GM21529 (cell line): ENCODE measurements around the gene KDM2A.

ENCODE experiments used
- ATAC-seq: cut with Tn5 transposase; IDR thresholded peaks from one replicate; pipeline ENCODE4 v1.9.1; 2021; ENCODE audit not compliant: unreplicated experiment

Gene KDM2A

DNA sequence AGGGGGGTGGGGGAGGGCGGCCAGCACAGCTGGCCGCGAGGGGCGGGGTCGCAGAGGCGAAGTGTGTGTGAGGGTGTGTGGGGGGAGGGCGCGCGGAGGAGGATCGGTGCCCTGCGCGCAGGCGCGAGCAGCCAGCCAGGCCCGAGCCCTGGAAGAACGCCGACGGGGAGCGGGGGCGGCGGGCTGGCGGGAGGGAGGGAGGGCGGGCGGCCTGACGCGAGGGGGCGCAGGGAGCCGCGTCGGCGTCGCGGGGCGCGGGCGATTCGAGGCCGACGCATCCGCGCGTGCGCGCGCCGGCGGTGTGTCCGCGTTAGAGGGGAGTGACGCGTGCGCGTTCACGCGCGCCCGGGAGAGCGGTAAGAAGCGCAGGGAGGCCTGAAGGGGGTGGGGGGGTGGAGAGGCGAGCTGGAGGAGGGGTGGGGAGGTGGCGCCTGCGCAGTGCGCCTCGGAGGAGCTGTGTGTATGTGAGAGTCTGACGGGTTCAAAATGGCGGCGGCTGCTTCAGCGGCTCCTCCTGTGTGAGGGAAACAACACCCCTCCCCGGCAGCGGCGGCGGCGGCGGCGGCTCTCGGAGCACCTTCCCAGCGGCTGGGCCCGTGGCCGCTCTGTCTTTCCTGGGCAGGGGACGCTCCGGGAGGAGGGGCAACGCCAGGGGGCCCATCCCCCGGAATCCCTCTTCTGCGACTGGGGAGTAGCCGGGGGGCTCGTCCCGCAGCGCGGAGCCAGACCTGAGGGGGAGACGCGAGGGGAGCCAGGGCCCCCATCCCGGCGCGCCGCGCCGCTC is at the start of gene KDM2A:
Gene KDM2A (plus strand): TSS at position 463 of the 784 bp plus-strand sequence. CDS start 2,054 bp downstream, outside the sequence.
- peak; percentile 55 for ATAC-seq

DNA sequence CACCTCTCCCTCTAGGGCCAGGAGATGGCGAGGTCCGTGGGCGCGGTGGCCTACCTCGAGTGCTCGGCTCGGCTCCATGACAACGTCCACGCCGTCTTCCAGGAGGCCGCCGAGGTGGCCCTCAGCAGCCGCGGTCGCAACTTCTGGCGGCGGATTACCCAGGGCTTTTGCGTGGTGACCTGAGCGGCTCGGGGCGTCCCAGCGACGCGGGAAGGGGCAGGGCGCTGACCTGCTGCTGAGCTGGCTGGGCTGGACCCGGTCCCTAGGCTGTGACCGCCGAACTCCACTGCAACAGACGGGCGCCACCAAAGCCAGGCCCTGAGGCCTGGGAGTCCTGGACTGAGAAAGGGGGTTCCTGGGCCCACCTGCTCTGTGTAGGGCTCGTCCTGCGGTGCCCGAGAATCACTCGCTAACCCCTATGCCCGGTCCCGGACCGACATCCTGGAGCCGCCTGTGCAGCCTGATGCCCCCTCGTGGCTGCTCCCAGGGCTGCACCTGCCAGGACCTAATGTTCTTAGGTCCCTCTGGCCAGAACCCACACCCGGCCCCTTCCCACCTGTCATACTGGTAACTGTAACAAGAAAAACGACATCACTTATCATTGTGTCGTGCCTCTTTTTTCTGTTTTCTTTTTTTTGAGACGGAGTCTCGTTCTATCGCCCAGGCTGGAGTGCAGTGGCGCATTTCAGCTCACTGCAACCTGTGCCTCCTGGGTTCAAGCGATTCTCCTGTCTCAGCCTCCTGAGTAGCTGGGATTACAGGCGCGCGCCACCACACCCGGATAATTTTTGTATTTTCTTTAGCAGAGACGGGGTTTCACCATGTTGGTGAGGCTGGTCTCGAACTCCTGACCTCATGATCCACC is 47.4 kb upstream of the KDM2A start:
- ATAC-seq = no peak

DNA sequence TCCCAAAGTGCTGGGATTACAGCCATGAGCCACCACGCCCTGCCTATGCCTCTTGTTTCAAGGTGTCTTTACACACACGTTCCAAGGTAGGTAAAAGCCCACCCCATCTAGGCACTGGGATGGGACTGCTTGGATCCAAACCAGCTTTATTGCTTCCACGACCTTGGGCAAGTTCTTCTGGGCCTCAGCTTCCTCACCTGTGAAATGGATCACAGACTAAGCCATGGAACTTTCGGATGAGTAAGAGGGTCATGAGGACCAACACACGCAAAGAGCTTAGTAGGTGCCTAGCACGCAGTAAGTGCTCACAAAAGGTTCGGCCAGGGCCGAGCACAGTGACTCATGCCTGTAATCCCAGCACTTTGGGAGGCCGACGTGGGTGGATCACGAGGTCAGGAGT is 46.8 kb upstream of the KDM2A start:
- no peak for ATAC-seq

DNA sequence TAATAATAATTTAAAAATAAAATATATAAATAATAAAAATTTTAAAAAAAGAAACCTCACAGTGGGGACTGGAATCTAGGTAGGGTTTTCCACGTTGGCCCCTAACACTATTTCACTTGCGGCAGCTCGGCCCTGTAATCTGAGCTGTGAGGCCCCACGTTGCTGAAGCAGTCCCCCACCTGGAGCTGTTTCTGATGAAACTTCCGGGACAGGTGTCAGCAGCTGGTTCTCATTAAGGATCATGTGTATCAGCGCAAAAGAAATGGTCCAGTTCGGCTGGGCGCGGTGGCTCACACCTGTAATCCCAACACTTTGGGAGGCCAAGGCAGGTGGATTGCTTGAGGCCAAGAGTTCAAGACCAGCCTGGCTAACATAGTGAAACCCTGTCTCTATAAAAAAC is 45.2 kb upstream of the KDM2A start:
- ATAC-seq = no peak

DNA sequence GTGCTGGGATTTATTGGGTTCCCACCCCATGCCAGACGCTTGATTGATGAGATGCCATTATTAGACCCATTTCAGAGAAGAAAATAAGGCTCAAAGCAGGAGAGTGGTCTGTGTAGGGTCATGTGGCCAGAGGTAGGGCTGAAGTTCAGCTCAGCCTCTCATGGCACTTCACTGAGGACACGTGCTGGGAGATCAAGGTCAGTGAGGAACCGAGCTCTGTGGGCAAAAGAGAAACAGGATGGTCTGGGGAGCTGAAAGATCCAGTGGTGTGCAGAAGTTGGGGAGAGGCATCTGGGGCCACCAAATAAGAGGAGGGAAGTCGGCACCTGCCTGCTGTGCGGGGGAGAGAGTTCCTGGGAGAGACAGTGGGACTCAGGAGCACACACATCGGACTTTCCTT is 42.9 kb upstream of the KDM2A start:
- ATAC-seq = no peak

DNA sequence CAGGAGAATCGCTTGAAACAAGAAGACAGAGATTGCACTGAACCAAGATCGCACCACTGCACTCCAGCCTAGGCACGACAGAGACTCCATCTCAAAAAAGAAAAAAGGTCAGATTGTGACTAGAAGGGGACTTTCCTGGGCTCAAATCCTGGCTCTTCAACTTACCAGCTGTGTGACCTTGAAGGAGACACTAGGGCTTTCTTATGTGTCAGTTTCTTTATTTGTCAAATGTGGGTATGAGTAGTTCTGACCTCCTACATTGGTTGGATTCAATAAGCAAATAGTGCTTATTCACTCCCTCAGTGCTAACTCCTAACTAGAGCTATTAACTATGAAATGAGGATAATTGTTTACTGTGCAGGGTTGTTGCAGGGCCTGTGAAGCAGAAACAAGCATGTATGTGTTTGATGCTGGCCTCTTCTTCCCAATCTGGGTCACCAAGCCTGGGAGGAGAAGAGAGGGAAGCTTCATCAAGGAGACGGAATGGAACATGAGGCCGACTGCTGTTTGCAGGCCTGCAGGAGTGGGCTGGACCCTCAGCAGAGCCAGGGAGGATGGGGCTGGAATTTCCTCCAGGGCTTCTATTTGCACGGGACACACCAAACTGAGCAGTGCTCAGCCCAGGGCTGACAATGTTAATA is 39.9 kb upstream of the KDM2A start:
- no peak for ATAC-seq

DNA sequence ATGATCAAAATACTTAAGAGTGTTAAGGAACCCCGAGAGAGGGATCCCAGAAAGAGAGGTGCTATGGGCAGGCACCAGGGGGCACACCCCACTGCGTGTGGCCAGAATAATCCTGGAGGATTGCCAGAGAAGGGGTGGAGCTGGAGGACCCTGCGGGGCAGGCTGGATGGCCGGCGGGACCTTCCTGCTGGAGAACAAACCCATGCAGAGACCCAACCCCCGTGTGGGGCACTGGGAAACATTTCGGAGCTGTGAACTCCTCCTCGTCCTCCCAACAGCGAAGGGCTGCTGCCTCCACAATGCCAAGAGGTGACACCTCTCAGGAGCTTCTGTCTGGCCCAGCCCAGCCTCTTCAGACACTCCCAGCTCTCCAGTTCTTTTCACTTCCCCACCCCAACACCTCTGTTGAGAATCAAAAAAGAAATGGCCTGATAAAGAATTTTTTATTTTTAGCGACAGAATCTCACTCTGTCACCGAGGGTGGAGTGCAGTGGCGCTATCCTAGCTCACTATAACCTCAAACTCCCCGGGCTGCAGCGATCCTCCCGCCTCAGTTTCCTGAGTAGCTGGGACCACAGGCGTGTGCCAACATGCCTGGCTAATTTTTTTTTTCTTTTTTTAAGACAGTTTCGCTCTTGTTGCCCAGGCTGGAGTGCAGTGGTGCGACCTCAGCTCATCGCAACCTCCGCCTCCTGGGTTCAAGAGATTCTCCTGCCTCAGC is 36.8 kb upstream of the KDM2A start:
- no peak for ATAC-seq

DNA sequence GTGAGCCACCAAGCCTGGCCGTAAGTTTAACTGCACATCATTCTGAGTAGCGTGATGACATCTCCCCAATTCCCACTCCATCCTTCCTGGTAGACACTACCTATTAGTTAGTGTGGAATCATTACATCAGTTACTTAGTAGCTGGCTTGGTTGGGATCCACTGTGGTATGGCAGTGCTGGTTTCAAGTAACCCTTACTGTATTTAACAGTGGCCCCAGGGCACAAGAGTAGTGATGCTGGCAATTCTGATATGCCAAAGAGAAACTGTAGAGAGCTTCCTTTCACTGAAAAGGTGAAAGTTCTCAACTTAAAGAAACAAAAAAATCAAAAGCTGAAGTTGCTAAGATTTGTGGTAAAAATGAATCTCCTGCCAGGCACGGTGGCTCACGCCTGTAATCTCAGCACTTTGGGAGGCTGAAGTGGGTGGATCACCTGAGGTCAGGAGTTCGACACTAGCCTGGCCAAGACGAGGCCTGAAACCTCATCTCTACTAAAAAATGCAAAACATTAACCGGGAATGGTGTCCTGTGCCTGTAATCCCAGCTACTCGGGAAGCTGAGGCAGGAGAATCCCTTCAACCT is 35.2 kb upstream of the KDM2A start:
- no peak for ATAC-seq

DNA sequence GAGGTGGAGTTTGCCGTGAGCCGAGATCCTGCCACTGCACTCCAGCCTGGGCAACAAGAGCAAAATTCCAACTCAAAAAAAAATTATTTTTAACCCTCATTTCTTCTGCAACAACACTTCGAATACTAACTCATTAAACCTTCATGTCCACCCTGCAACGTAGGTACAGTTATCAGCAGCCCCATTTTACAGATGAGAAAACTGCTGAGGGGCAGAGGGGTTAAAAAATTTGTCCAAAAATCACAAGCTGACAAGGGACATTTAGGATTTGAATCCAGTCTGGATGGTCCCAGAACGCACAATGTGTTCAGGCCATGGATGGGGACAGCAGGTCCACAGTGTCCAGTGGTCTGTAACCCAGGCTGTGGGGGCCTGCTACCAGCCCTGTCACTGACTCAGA is 33.4 kb upstream of the KDM2A start:
- ATAC-seq = no peak

DNA sequence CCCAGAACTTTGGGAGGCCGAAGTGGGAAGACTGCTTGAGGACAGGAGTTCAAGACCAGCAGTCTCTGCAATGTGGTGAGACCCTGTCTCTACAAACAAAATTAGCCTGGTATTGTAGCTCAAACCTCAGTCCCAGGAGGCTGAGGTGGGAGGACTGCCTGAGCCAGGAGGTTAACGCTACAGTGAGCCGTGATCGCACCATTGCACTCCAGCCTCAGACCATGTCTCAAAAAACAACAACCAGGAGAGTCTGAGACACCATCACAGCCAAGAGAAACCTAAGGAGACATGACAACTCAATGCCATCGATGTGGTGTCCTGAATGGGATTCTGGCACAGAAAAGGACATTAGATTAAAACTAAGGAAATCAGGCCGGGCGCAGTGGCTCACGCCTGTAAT is 28.3 kb upstream of the KDM2A start:
- no peak for ATAC-seq

DNA sequence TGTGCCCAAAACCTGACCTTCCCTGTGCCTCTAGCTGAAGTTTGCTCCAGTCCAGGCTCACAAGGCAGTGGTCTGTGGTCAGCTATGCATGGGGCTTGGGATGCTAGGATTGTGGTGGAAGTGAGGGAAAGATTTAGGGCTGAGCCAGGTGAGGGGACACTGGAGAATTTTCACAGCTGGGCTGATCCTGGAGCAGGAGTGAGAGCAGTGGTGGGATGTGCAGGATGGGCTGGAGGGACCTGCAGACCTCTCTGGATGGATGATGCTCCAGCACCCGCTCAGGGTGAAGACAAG is 23.9 kb upstream of the KDM2A start:
- ATAC-seq = no peak

DNA sequence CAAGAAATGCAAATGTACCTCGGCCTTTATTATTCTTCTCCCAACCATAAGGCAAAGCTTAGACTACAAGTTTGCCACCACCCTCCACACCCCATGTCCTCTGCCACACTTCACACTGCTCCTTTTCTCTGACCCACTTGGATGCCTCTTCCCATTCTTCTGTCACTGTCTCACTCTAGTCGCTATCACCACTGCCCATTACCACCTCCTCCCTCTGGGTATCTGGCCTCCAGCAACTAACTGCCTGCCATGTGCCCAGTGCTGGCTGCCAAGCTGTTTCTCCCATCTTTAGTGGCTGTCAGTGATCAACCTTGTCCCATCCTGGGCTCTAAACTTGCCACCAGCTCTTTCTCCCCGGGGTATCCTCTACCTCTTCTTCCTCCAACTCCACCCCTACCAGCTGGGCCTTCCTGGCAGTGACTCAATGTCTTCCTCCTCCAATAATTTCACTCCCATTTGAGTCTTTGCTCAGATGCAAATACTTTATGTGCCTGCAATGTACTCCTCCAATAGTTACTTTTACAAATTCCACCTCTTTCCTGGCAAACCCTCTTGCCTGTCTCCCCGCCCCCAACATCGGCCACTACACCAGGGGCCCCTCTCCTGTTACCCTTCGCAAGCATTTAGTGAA is 20.1 kb upstream of the KDM2A start:
- no peak for ATAC-seq

DNA sequence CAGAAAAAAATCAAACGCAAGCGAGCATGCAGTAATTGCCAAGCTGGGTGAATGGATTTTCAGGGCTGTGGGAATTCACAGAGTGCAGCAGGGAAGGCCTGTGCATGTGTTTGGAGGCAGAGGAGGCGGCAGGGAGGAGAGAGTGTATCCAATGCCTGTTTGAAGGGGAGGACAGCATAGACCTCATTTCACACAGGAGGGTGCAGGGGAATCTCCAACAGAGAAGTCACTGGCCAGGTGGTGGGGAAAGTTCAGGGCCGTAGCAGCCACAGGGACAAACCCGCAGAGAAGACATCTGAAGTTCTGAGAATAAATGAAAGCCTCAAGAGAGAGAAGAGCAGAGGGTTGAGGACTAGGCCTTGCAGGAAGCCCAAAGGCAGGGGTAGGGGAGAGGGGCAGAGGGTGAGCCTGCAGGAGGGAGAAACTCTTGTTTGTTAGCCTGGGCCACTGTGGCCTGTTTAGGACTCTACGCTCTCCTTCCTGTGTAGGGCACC is 19.2 kb upstream of the KDM2A start:
- peak; percentile 62 for ATAC-seq

DNA sequence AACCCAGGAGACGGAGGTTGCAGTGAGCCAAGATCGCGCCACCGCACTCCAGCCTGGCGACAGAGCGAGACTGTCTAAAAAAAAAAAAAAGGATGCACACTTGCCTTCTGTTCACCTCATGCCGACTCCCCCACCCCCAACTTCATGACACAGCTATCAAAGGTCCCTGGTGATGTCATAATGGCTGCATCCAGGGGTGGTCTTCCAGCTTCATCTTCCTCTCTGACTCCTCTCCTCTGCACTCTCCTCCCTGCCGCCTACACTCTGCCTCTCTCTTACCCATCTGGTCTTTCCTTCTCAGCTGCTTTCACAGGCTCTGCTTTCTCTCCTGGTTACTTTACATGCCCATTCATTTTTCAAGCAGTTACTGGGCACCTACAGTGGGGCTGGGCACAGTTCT is 16.4 kb upstream of the KDM2A start:
- ATAC-seq = no peak

DNA sequence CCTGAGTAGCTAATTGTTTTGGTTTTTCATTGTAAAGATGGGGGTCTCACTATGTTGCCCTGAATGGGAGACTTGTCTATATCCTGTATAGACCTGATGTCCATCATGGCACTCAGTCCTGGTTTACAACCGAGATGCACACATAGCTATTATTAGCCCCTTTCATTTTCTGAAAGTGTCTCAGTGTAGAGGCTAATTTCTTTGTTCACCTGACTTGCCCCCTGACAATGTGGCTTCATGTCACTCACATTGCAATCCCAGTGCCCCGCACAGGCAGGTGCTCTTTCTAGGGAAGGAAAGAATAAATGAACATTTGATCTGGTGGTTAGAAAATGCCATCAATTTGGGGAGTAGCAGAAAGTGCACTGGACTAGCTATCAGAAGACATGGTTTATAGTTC is 13.1 kb upstream of the KDM2A start:
- no peak for ATAC-seq

DNA sequence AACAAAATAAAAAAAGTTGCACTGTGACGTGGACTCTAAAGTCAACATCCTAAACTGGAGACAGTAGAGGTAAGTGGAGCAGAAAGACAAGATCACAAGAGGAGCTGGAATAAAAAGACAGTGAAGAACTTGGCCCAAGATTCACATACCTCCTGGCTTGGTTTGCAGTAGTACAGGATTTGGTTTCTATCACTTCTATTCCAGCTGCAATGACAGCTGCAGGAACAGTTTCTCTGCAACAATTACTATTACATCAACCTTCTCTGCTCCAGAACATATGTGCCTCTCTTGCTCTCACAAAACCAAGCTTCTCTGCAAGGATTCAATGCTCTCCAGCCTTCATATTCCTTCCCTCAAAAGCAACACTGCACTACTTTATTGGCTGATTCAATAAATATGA is 7.8 kb upstream of the KDM2A start:
- ATAC-seq = no peak

DNA sequence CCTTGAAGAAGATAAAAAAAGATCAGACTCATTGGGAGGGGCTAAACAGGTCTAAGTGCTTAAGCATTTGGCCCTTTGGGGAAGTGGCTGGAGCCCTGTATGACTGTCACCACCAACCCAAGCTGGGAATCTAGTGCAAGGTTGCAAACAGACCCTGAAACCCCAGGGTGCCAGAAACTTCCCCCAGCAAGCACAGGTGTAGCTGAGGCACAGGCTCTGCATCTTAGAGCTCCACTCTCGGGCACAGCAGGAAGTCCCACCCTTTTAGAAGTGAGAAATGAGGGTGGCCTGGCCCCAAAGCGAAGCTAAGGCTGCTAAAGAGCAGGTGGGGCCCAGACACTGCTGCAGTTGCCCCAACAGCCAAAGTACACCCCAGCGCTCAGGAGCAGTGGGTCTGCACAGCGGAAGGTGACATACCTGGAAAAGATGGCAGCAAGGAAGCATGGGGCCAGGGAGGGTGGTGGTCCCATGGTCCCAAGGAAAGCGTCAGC is 5.8 kb upstream of the KDM2A start:
- peak; percentile 69 for ATAC-seq

DNA sequence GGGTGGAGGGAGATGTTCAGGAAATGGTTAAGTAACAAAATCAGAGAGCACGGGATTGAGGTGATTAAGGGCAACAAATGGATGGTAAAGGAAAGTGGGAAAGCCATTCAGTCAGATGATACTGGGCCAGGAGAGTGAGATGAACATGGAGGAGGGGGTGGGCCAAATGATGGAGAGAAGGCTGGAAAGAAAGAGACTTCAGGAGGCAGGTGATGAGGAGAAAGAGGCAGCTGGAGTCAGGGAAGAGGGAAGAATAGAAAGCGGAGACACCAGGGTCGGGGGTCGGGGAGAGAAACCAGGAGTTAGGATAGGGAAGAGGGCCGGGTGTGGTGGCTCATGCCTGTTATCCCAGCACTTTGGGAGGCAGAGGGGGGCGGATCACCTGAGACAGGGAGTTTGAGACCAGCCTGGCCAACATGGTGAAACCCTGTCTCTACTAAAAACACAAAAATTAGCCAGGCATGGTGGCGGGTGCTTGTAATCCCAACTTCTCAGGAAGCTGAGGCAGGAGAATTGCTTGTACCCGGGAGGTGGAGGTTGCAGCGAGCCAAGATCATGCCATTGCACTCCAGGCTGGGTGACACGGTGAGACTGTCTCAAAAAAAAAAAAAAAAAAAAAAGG is 4.7 kb upstream of the KDM2A start:
- ATAC-seq = no peak

DNA sequence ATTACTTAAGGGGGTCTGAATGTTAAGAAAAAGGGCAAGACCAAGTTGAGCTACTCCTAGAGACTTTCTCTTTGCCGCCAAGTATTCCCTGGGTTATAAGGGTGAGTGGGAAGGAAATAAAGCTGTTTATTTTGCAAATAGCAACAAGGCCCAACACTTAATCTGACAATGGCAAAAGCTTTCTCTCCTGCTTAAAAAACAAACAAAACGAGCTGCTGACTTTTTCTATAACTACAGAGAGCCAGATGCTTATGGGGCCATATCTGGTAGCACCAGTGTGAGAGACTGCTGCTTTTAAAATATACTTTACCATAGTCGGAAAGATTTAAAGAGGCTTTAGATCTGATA is 2.3 kb upstream of the KDM2A start:
- no peak for ATAC-seq

DNA sequence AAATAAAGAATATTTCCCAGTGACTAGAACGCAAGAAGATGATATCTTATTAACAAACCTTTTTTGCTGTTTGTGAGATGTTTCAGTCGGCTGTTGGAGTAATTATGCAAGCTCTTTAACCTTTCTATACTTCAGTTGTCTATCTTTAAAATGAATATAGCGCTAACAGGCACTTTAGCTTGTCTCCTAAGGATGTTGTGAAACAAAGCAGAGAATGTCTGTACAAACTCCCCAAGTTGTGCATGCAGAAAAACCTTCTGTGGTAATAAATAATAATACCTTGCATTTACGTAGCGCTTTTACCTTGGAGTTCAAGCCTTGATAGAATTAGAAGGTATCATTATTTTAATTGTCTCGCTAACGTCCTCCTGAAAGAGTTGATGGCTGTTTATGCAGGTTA is 1.9 kb upstream of the KDM2A start:
- no peak for ATAC-seq
